ENCODE measurements around the gene PID1. TPM values are rescaled to one million over a fixed set of nuclear protein-coding genes. Genes with fewer than 3 reads are reported as not detected.

PID1 gene
- 1 to 10 TPM; 4.8 to 8.9 (median 7.3) TPM for polyA plus RNA-seq (ENCODE audit: insufficient read length in 4 of 4)

- peak in 1 of 4 donors; percentile 12 for DNase-seq (ENCODE audit: low read depth in 4 of 4, low spot score in 2 of 4)
These were observed at the start of gene PID1 for GRCh38 chr2:229270551-229271410. PID1 (minus strand) TSS chr2:229271287; CDS start chr2:229271043, 244 bp downstream.

- DNase-seq (ENCODE audit: low read depth in 4 of 4, low spot score in 2 of 4): no peak
These were observed 48.5 kb upstream of the PID1 start for GRCh38 chr2:229319558-229319957.

- no peak for DNase-seq (ENCODE audit: low read depth in 4 of 4, low spot score in 2 of 4)
These were observed 43.0 kb upstream of the PID1 start for GRCh38 chr2:229314117-229314516.

- DNase-seq (ENCODE audit: low read depth in 4 of 4, low spot score in 2 of 4): no peak
These were observed 42.5 kb upstream of the PID1 start for GRCh38 chr2:229313591-229313990.

- no peak for DNase-seq (ENCODE audit: low read depth in 4 of 4, low spot score in 2 of 4)
These were observed 30.1 kb upstream of the PID1 start for GRCh38 chr2:229301237-229301636.

- no peak for DNase-seq (ENCODE audit: low read depth in 4 of 4, low spot score in 2 of 4)
These were observed 29.7 kb upstream of the PID1 start for GRCh38 chr2:229300790-229301189.

GRCh38 chr2:229300371-229300770 lies 29.3 kb upstream of the PID1 start:
- DNase-seq (ENCODE audit: low read depth in 4 of 4, low spot score in 2 of 4): no peak

GRCh38 chr2:229297247-229297646 lies 26.2 kb upstream of the PID1 start:
- DNase-seq (ENCODE audit: low read depth in 4 of 4, low spot score in 2 of 4): no peak

GRCh38 chr2:229296536-229296935 lies 25.4 kb upstream of the PID1 start:
- no peak for DNase-seq (ENCODE audit: low read depth in 4 of 4, low spot score in 2 of 4)

- no peak for DNase-seq (ENCODE audit: low read depth in 4 of 4, low spot score in 2 of 4)
These were observed 24.9 kb upstream of the PID1 start for GRCh38 chr2:229296016-229296415.

GRCh38 chr2:229287823-229288222 lies 16.7 kb upstream of the PID1 start:
- DNase-seq (ENCODE audit: low read depth in 4 of 4, low spot score in 2 of 4): no peak

GRCh38 chr2:229282758-229283546 lies 11.9 kb upstream of the PID1 start:
- DNase-seq (ENCODE audit: low read depth in 4 of 4, low spot score in 2 of 4): no peak

GRCh38 chr2:229279516-229279915 lies 8.4 kb upstream of the PID1 start:
- DNase-seq (ENCODE audit: low read depth in 4 of 4, low spot score in 2 of 4): no peak

GRCh38 chr2:229275506-229275905 lies 4.4 kb upstream of the PID1 start:
- no peak for DNase-seq (ENCODE audit: low read depth in 4 of 4, low spot score in 2 of 4)

- DNase-seq (ENCODE audit: low read depth in 4 of 4, low spot score in 2 of 4): peak; percentile 36 to 65 (median 42)
These were observed 2.7 kb upstream of the PID1 start for GRCh38 chr2:229273723-229274338.

GRCh38 chr2:229273006-229273722 lies 2.1 kb upstream of the PID1 start:
- DNase-seq (ENCODE audit: low read depth in 4 of 4, low spot score in 2 of 4): peak in 1 of 4 donors; percentile 43

- DNase-seq (ENCODE audit: low read depth in 4 of 4, low spot score in 2 of 4): no peak
These were observed 1.1 kb downstream of the PID1 start for GRCh38 chr2:229269941-229270340.

- DNase-seq (ENCODE audit: low read depth in 4 of 4, low spot score in 2 of 4): no peak
These were observed 1.9 kb downstream of the PID1 start for GRCh38 chr2:229269146-229269545.

- DNase-seq (ENCODE audit: low read depth in 4 of 4, low spot score in 2 of 4): no peak
These were observed 2.5 kb downstream of the PID1 start for GRCh38 chr2:229268626-229269025.

GRCh38 chr2:229267080-229267479 lies 4.0 kb downstream of the PID1 start:
- DNase-seq (ENCODE audit: low read depth in 4 of 4, low spot score in 2 of 4): no peak

GRCh38 chr2:229265727-229266126 lies 5.4 kb downstream of the PID1 start:
- DNase-seq (ENCODE audit: low read depth in 4 of 4, low spot score in 2 of 4): no peak
